GM06990 (cell line): Measurements from ENCODE around the gene C10orf105.

ENCODE experiments used
- DNase-seq: peaks from one replicate; pipeline ENCODE4 v3.0.0-alpha.2; 2011; ENCODE audit not compliant: insufficient read length; ENCODE audit errors: extremely low read depth
- H3K27me3 ChIP-seq: replicated peaks from 2 replicates; pipeline ENCODE4 v1.6.0; 2011; ENCODE audit warnings: low read length; ENCODE audit not compliant: control insufficient read depth, insufficient read depth
- H3K36me3 ChIP-seq: 2 replicates; pipeline ENCODE4 v1.5.1; 2011; ENCODE audit warnings: low read length; ENCODE audit not compliant: control insufficient read depth, insufficient read depth
- H3K4me3 ChIP-seq: replicated peaks from 2 replicates; pipeline ENCODE4 v1.5.1; 2011; ENCODE audit warnings: low read depth, mild to moderate bottlenecking, control low read depth, low read length
- TF ChIP-seq, protein P1 (sequence below): IDR thresholded peaks from 2 replicates; pipeline ENCODE4 v1.5.1; 2011; ENCODE audit warnings: low read length, control low read depth, mild to moderate bottlenecking, inconsistent platforms; ENCODE audit not compliant: insufficient read depth, poor library complexity, severe bottlenecking

C10orf105 gene

GRCh38 chr10:71690094-71690720 is 29.4 kb downstream of the C10orf105 start:
- no peaks in the 10 kb centered on the region for H3K36me3 ChIP-seq
- DNase-seq, result no peak
- TF ChIP-seq, protein P1, sequence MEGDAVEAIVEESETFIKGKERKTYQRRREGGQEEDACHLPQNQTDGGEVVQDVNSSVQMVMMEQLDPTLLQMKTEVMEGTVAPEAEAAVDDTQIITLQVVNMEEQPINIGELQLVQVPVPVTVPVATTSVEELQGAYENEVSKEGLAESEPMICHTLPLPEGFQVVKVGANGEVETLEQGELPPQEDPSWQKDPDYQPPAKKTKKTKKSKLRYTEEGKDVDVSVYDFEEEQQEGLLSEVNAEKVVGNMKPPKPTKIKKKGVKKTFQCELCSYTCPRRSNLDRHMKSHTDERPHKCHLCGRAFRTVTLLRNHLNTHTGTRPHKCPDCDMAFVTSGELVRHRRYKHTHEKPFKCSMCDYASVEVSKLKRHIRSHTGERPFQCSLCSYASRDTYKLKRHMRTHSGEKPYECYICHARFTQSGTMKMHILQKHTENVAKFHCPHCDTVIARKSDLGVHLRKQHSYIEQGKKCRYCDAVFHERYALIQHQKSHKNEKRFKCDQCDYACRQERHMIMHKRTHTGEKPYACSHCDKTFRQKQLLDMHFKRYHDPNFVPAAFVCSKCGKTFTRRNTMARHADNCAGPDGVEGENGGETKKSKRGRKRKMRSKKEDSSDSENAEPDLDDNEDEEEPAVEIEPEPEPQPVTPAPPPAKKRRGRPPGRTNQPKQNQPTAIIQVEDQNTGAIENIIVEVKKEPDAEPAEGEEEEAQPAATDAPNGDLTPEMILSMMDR, result no peak
- no peaks in the 10 kb centered on the region for H3K27me3 ChIP-seq
- H3K4me3 ChIP-seq, result no peak overlapping the region

- TF ChIP-seq, protein P1, result no peak
- Histone ChIP-seq H3K27me3 (no peaks in the 10 kb centered on the region), H3K4me3 (no peak overlapping the region), H3K36me3 (no peaks in the 10 kb centered on the region)
- DNase-seq, result no peak
Observed at GRCh38 chr10:71688256-71688655, 31.3 kb downstream of the C10orf105 start.

DNA sequence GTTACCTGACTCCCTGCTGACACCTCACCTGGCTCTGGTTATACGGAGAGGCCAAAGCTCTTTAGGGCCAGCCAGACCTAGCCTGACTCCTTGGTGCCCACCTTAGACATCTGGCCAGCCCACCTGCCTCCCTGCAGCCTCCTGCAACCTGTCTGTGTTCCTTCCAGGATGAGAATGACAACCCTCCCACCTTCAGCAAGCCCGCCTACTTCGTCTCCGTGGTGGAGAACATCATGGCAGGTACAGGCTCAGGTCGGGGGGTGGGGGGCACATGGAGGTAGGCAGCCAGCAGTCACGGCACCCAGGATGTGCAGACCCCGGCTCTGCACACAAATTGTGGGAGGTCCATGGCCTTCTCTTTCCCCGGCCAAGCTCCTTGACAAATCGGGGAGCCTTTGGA is 32.1 kb downstream of the C10orf105 start:
- H3K36me3 ChIP-seq, result no peaks in the 10 kb centered on the region
- no peak overlapping the region for H3K4me3 ChIP-seq
- H3K27me3 ChIP-seq, result no peaks in the 10 kb centered on the region
- no peak for DNase-seq
- TF ChIP-seq, protein P1, result no peak

DNA sequence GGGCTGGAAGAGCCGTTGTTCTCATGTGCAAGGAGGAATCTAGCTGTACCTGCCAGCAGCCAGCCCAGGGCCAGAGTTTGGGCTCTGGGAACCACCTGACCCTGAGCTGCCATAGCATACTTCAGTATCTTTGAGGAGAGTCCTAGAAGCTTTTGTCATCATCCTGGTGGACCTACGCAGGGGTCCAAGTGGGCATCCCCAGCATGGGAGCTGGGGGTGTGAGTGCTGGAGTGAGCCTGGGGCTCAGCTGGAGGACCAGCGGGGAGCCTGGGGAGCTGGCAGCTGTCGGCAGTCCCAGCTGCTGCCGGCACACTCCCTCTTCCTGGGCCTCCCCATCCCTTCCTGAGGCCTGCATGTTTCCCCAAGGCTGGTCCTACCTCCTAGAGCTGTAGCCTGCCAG is 32.5 kb downstream of the C10orf105 start:
- no peaks in the 10 kb centered on the region for H3K36me3 ChIP-seq
- no peak for DNase-seq
- no peak overlapping the region for H3K4me3 ChIP-seq
- TF ChIP-seq, protein P1, result no peak
- H3K27me3 ChIP-seq, result no peaks in the 10 kb centered on the region

GRCh38 chr10:71685554-71686232 is 33.9 kb downstream of the C10orf105 start:
- TF ChIP-seq, protein P1, result no peak
- no peak for DNase-seq
- Histone ChIP-seq H3K27me3 (no peaks in the 10 kb centered on the region), H3K4me3 (no peak overlapping the region), H3K36me3 (no peaks in the 10 kb centered on the region)
